Measurements from ENCODE around the gene PAXX.

The PAXX gene

DNA sequence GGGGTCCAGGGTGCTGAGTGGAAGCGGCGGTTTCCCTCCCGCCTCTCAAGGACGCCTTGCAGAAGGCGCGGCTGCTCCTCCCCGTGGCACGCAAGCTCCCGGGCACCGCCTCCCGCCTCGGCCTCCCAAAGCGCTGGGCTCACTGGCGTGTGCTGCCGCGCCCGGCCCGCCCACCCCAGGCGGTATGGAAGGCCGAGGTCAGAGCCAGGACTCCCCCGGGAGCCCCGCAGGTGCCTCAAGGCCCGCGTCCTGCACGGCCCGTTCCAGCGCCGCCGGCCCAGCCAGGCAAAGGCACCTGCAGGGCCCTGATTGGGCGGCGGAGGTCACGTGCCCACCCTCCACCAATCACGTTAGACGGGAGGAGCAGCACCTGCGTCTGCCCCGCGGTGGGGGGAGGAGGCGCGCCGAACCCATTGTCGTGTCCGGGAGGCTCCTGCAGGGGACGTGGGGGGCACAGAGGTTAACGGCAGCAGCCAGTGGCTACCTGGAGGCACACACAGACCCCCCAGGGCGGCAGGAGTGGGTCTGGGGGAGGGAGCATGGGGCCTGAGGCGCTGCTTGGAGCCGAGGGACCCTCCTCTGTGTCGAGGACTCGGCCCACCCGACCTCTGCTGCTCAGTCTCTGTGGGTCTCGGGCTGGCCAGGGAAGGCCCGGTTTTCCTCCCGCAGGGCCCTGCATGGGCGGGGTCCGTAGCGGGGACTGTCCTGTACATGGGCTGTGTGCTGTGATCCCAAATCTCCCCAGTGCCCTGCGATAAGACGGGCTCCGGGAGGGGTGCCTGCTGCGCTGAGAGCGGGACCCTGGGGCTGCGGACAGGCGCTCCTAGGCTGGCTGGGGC, 42.2 kb upstream of the PAXX start:
- Histone ChIP-seq H3K27me3 (ENCODE audit: insufficient read depth, poor library complexity, severe bottlenecking) (no peaks in the 10 kb centered on the region), H3K27ac (replicated peaks) (peak overlapping the region; percentile 77), H3K4me3 (replicated peaks; ENCODE audit: insufficient read depth, low read length) (peak overlapping the region; percentile 66)
- DNase-seq (ENCODE audit: low read depth in 1 of 2, low spot score in 1 of 2) = peak; percentile 96
- TF ChIP-seq GABPA (IDR thresholded peaks at IDR 0.05; ENCODE audit: low read depth) (no peak), POLR2AphosphoS5 (IDR thresholded peaks at IDR 0.05; ENCODE audit: low read depth) (peak; percentile 78; the same call in 1 of the 2 replicates)

DNA sequence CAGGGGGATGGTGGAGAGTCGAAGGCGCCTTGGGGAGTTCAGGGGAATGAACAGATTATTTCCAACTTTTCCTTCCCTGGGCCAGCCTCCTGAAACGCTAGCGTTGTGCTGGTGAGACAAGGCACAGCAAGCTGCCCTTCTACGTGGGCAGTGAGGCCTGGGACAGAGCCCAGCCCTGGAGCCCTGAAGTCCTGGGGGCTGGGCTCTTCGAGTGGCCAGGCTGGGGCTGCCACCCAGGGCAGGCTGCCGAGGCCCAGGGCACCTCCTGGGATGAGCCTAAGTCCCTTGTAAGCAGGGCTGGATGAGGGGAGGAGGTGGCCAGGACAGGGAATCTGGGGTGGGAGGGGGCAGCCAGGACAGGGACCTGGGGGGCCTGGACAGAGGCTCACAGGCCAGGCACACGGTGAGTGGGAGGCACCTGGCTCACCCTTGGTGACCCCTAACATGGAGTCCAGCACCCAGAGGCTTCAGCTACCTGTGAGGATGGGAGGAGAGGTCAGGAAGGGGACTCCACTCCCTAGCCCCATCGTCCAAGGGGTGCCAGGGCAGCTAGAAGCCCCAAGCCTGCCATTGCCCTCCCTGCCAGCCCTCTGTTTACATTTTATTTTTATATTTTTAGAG, 41.5 kb upstream of the PAXX start:
- Histone ChIP-seq H3K27ac (replicated peaks) (peak overlapping the region; percentile 77), H3K4me3 (replicated peaks; ENCODE audit: insufficient read depth, low read length) (peak overlapping the region; percentile 66), H3K27me3 (ENCODE audit: insufficient read depth, poor library complexity, severe bottlenecking) (no peaks in the 10 kb centered on the region)
- DNase-seq (ENCODE audit: low read depth in 1 of 2, low spot score in 1 of 2) = no peak
- no peak for TF ChIP-seq SPI1 (IDR thresholded peaks at IDR 0.05; ENCODE audit: borderline replicate concordance, low read depth)
- TF ChIP-seq, protein P1, sequence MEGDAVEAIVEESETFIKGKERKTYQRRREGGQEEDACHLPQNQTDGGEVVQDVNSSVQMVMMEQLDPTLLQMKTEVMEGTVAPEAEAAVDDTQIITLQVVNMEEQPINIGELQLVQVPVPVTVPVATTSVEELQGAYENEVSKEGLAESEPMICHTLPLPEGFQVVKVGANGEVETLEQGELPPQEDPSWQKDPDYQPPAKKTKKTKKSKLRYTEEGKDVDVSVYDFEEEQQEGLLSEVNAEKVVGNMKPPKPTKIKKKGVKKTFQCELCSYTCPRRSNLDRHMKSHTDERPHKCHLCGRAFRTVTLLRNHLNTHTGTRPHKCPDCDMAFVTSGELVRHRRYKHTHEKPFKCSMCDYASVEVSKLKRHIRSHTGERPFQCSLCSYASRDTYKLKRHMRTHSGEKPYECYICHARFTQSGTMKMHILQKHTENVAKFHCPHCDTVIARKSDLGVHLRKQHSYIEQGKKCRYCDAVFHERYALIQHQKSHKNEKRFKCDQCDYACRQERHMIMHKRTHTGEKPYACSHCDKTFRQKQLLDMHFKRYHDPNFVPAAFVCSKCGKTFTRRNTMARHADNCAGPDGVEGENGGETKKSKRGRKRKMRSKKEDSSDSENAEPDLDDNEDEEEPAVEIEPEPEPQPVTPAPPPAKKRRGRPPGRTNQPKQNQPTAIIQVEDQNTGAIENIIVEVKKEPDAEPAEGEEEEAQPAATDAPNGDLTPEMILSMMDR (IDR thresholded peaks at IDR 0.05; ENCODE audit: insufficient read depth, low read length) = no peak
- TF ChIP-seq POLR2AphosphoS5 (IDR thresholded peaks at IDR 0.05; ENCODE audit: low read depth) = no peak
- TF ChIP-seq, protein P2, sequence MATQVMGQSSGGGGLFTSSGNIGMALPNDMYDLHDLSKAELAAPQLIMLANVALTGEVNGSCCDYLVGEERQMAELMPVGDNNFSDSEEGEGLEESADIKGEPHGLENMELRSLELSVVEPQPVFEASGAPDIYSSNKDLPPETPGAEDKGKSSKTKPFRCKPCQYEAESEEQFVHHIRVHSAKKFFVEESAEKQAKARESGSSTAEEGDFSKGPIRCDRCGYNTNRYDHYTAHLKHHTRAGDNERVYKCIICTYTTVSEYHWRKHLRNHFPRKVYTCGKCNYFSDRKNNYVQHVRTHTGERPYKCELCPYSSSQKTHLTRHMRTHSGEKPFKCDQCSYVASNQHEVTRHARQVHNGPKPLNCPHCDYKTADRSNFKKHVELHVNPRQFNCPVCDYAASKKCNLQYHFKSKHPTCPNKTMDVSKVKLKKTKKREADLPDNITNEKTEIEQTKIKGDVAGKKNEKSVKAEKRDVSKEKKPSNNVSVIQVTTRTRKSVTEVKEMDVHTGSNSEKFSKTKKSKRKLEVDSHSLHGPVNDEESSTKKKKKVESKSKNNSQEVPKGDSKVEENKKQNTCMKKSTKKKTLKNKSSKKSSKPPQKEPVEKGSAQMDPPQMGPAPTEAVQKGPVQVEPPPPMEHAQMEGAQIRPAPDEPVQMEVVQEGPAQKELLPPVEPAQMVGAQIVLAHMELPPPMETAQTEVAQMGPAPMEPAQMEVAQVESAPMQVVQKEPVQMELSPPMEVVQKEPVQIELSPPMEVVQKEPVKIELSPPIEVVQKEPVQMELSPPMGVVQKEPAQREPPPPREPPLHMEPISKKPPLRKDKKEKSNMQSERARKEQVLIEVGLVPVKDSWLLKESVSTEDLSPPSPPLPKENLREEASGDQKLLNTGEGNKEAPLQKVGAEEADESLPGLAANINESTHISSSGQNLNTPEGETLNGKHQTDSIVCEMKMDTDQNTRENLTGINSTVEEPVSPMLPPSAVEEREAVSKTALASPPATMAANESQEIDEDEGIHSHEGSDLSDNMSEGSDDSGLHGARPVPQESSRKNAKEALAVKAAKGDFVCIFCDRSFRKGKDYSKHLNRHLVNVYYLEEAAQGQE (IDR thresholded peaks at IDR 0.05; ENCODE audit: insufficient replicate concordance, low read depth) = no peak
- TF ChIP-seq GABPA (IDR thresholded peaks at IDR 0.05; ENCODE audit: low read depth) = no peak

DNA sequence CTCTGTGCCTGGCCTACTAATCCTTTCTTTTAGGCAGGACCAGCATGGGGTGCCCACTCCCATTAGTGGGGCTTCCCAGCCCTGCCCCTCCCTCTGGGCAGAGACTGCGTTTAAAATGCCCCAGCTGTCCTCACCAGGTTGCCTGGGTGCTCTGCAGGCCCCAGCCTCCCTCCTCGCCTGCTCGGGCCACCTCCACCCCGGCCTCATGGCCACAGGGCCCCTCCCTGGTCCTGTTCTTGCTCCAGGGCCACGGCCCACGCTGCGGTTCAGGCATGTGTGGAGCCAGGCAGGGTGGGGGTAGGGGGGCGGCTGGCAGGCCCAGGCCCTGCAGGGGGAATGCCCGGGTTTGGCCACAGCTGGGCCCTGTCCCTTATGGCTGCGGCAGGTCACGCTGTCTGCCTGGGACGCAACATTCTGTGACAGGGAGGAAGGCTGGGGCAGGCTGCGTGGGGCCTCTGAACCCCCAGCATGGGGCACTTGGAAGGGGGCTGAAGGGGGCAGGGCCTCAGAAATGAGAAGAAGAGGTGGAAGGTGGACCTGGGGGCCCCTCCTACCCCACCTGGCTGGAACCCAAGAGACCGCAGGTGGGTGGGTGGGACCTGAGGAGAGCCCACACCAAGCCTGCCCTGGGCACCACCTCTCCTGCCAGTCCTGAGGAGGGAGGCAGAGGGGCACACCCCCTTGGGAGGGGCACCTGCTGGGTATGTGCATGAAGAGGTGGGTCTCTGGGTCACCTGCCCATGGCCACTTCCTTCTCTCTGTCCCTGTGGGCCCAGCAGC, 40.5 kb upstream of the PAXX start, which contains the start of gene LCN12:
Gene LCN12 (plus strand): TSS at position 733 of the 780 bp plus-strand sequence. CDS start 55 bp downstream, outside the sequence.
- Histone ChIP-seq H3K27ac (replicated peaks) (no peak within 1 kb of the TSS), H3K27me3 (ENCODE audit: insufficient read depth, poor library complexity, severe bottlenecking) (no peaks in the 10 kb centered on the region), H3K4me3 (replicated peaks; ENCODE audit: insufficient read depth, low read length) (no peak within 1 kb of the TSS)
- DNase-seq (ENCODE audit: low read depth in 1 of 2, low spot score in 1 of 2) = no peak
- TF ChIP-seq, protein P2 (IDR thresholded peaks at IDR 0.05; ENCODE audit: insufficient replicate concordance, low read depth) = no peak
- TF ChIP-seq, protein P1 (IDR thresholded peaks at IDR 0.05; ENCODE audit: insufficient read depth, low read length) = no peak
- TF ChIP-seq SPI1 (IDR thresholded peaks at IDR 0.05; ENCODE audit: borderline replicate concordance, low read depth) (no peak), POLR2AphosphoS5 (IDR thresholded peaks at IDR 0.05; ENCODE audit: low read depth) (no peak), GABPA (IDR thresholded peaks at IDR 0.05; ENCODE audit: low read depth) (no peak)

All from HL-60 (cell line).